ENCODE measurements around the gene SPDYC. TPM values are rescaled to one million over a fixed set of nuclear protein-coding genes. Genes with fewer than 3 reads are reported as not detected.

SPDYC gene
- total and polyA plus RNA-seq, 2 donors from 2014 or later, result 0.43 TPM; not detected in 1

DNA sequence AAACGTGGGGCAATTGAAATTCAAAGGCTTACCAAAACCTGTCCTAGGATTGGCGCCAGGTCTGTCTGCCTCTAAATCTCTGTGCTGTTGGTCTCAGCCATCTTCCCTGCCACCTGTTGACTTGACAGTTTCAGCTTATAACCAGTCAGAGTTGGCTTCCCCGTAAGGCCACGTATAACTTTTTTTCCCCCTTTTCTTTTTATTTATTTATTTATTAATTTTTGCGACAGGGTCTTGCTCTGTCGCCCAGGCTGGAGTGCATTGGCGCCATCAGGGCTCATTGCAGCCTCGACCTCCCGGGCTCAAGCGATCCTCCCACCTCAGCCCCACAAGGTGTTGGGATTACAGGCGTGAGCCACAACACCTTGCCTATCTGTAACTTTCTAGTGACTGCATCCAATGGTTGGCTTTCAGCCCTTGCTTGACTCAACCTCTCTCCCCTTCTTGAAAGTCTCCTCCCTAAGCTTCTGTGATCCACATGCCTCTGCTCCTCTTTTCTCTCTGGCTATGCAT lies 34.3 kb upstream of the SPDYC start:
- TF ChIP-seq, protein P1, sequence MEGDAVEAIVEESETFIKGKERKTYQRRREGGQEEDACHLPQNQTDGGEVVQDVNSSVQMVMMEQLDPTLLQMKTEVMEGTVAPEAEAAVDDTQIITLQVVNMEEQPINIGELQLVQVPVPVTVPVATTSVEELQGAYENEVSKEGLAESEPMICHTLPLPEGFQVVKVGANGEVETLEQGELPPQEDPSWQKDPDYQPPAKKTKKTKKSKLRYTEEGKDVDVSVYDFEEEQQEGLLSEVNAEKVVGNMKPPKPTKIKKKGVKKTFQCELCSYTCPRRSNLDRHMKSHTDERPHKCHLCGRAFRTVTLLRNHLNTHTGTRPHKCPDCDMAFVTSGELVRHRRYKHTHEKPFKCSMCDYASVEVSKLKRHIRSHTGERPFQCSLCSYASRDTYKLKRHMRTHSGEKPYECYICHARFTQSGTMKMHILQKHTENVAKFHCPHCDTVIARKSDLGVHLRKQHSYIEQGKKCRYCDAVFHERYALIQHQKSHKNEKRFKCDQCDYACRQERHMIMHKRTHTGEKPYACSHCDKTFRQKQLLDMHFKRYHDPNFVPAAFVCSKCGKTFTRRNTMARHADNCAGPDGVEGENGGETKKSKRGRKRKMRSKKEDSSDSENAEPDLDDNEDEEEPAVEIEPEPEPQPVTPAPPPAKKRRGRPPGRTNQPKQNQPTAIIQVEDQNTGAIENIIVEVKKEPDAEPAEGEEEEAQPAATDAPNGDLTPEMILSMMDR (IDR thresholded peaks at IDR 0.05; ENCODE audit: borderline replicate concordance, extremely low read depth, insufficient read depth), result no peak
- FAIRE-seq, result no peak
- peaks cover 3 to 22% (median 15%) of the 10 kb centered on the region in 3 donors for H3K4me1 ChIP-seq (ENCODE audit: control insufficient read depth in 2 of 3, insufficient read depth in 2 of 3, low read depth in 1 of 3, low read length in 3 of 3)
- peak in 1 of 5 donors; percentile 57 for DNase-seq
- peak overlapping the region; percentile 57 to 86 (median 67) for H3K9ac ChIP-seq (ENCODE audit: low read length in 3 of 3)
- intact Hi-C loops (cut with DNase I), result no loop called here
- no peaks in the 10 kb centered on the region for H3K27me3 ChIP-seq (ENCODE audit: control insufficient read depth, insufficient read depth, low read length)
- H3K9me3 ChIP-seq (ENCODE audit: control insufficient read depth in 2 of 3, insufficient read depth in 1 of 3, low read length in 3 of 3), result no peaks in the 10 kb centered on the region
- peak overlapping the region; percentile 85 to 94 (median 92) for H3K4me3 ChIP-seq (ENCODE audit: low read length in 3 of 3)
- H3K36me3 ChIP-seq (ENCODE audit: control insufficient read depth in 2 of 3, insufficient read depth in 3 of 3, low read length in 3 of 3), result peaks cover 0 to 18% (median 8%) of the 10 kb centered on the region in 3 donors
- H3K27ac ChIP-seq (ENCODE audit: low read depth in 2 of 2, low read length in 2 of 2), result peak overlapping the region; percentile 99

DNA sequence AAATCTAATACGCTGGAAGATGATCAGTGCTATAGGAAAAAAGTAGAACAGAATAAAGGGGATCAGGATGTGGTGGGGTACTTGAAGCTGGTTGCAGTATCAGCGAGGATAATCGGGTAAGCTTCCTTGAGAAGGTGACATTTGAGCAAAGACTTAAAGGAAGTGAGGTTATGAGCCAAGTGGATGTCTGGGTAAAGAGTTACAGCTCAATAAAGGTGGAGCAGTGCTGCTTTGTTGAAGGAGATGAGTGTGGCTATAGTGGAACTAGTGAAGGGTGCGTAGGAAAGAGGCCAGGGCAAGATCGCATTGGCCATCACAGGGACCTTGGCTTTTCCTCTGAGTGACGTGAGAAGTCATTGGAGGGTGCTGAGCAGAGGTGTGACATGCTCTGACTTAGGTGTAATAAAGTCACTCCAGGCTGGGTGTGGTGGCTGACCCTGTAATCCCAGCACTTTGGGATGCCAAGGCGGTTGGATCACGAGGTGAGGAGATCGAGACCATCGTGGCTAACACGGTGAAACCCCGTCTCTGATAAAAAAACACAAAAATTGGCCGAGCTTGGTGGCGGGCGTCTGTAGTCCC lies 33.4 kb upstream of the SPDYC start:
- H3K9me3 ChIP-seq (ENCODE audit: control insufficient read depth in 2 of 3, insufficient read depth in 1 of 3, low read length in 3 of 3), result no peaks in the 10 kb centered on the region
- H3K9ac ChIP-seq (ENCODE audit: low read length in 3 of 3), result peak overlapping the region in 1 of 3 donors; percentile 1
- TF ChIP-seq, protein P1 (IDR thresholded peaks at IDR 0.05; ENCODE audit: borderline replicate concordance, extremely low read depth, insufficient read depth), result no peak
- H3K27me3 ChIP-seq (ENCODE audit: control insufficient read depth, insufficient read depth, low read length), result no peaks in the 10 kb centered on the region
- DNase-seq (peak in 1 of 5 donors; percentile 4), FAIRE-seq (no peak)
- peaks cover 3 to 19% (median 15%) of the 10 kb centered on the region in 3 donors for H3K4me1 ChIP-seq (ENCODE audit: control insufficient read depth in 2 of 3, insufficient read depth in 2 of 3, low read depth in 1 of 3, low read length in 3 of 3)
- intact Hi-C loops (cut with DNase I), result no loop called here
- no peak overlapping the region for H3K4me3 ChIP-seq (ENCODE audit: low read length in 3 of 3)
- H3K27ac ChIP-seq (ENCODE audit: low read depth in 2 of 2, low read length in 2 of 2), result peak overlapping the region; percentile 0 to 18
- peaks cover 0 to 9% (median 0%) of the 10 kb centered on the region in 3 donors for H3K36me3 ChIP-seq (ENCODE audit: control insufficient read depth in 2 of 3, insufficient read depth in 3 of 3, low read length in 3 of 3)

DNA sequence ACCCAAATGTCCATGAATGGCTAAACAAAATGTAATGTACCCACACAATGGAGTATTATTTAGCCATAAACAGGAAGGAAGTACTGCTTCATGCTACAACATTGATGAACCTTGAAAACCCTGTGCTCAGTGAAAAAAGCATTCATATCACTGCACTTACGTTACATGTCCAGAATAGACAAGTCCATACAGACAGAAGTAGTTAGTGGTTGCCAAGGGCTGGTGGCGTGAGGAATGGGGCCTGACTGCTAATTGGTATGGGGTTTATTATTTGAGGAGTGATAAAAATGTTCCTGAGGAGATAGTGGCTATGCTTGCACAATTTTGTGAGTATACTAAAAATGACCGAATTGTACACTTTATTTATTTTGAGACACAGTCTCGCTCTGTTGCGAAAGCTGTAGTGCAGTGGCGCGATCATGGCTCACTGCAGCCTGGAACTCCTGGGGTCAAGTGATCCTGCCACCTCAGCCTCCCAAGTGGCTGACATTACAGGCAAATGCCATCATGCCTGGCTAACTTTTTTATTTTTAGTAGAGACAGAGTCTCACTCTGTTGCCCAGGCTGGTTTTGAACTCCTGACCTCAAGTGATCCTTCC lies 28.0 kb upstream of the SPDYC start:
- H3K9me3 ChIP-seq (ENCODE audit: control insufficient read depth in 2 of 3, insufficient read depth in 1 of 3, low read length in 3 of 3), result no peaks in the 10 kb centered on the region
- H3K36me3 ChIP-seq (ENCODE audit: control insufficient read depth in 2 of 3, insufficient read depth in 3 of 3, low read length in 3 of 3), result no peaks in the 10 kb centered on the region
- DNase-seq (no peak), FAIRE-seq (no peak)
- intact Hi-C loops (cut with DNase I), result no loop called here
- no peaks in the 10 kb centered on the region for H3K27me3 ChIP-seq (ENCODE audit: control insufficient read depth, insufficient read depth, low read length)
- no peak overlapping the region for H3K9ac ChIP-seq (ENCODE audit: low read length in 3 of 3)
- no peak overlapping the region for H3K4me3 ChIP-seq (ENCODE audit: low read length in 3 of 3)
- TF ChIP-seq, protein P1 (IDR thresholded peaks at IDR 0.05; ENCODE audit: borderline replicate concordance, extremely low read depth, insufficient read depth), result no peak
- no peak overlapping the region for H3K27ac ChIP-seq (ENCODE audit: low read depth in 2 of 2, low read length in 2 of 2)
- peaks cover 0 to 5% (median 2%) of the 10 kb centered on the region in 3 donors for H3K4me1 ChIP-seq (ENCODE audit: control insufficient read depth in 2 of 3, insufficient read depth in 2 of 3, low read depth in 1 of 3, low read length in 3 of 3)

Data from kidney (tissue), 14 donors.